Measurements from ENCODE around the gene HMG20B. TPM values are rescaled to one million over a fixed set of nuclear protein-coding genes. Genes with fewer than 3 reads are reported as not detected.

HMG20B gene
- total and polyA plus RNA-seq, 2 of the 8 experiments (the other 6 are each of a cell fraction or from before 2014, with no cell fraction given): 42.9 to 74.2 TPM

DNA sequence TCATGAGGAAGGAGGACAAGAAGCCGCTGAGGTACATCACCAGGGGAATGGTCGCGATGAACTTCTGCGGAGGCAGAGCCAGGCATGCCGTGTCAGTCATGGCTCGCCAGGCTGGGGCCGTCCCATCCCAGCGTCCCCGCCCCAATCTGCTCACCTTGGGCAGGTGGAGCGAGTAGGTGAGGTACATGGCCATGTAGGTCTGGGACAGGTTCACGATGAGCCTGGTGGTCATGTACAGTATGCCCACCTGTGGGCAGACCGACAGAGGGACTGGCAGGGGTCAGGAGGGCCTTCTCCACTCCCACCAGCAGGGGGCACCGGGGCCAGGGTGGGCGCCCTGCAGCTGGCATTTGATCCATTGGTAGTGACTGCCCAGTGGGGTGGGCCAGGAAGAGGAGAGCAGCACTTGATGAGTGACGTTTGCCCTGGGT is 25.4 kb upstream of the HMG20B start:
- Histone ChIP-seq H3K4me3 (ENCODE audit: extremely low read depth in 1 of 4, insufficient read depth in 2 of 4, low read depth in 3 of 4, low read length in 4 of 4) (no peak overlapping the region), H2BK15ac (ENCODE audit: low read length) (no peak overlapping the region), H3K9me3 (ENCODE audit: insufficient read depth in 2 of 2, low read depth in 1 of 2, low read length in 1 of 2) (no peaks in the 10 kb centered on the region), H4K5ac (ENCODE audit: insufficient read length, low read depth, low read length) (no peak overlapping the region), H3K79me1 (ENCODE audit: low read depth, low read length) (no peaks in the 10 kb centered on the region), H3K27ac (ENCODE audit: low read depth, low read length) (no peak overlapping the region), H3K56ac (replicated peaks; ENCODE audit: insufficient read length, low read depth, low read length) (no peak overlapping the region), H3K23me2 (ENCODE audit: low read depth, low read length) (no peaks in the 10 kb centered on the region), H3K36me3 (ENCODE audit: control insufficient read depth in 2 of 4, insufficient read depth in 4 of 4, low read length in 3 of 4) (peaks cover 0 to 5% (median 1%) of the 10 kb centered on the region in 4 experiments; a peak in 2 of 8 replicates), H3K14ac (ENCODE audit: insufficient read length) (no peak overlapping the region), H2AFZ (ENCODE audit: low read length) (no peak overlapping the region), H3K27me3 (replicated peaks in 1 of 4; ENCODE audit: control insufficient read depth in 3 of 4, extremely low read depth in 1 of 4, insufficient read depth in 3 of 4, low read length in 3 of 4) (no peaks in the 10 kb centered on the region), H3K9ac (replicated peaks in 1 of 4; ENCODE audit: extremely low read depth in 1 of 4, low read depth in 3 of 4, low read length in 3 of 4) (no peak overlapping the region), H4K8ac (ENCODE audit: extremely low read depth, insufficient read depth, low read length) (no peak overlapping the region), H2AK5ac (ENCODE audit: low read depth, low read length) (no peak overlapping the region), H2BK12ac (ENCODE audit: low read depth, low read length) (peak overlapping the region; percentile 27; the same call in 1 of the 2 replicates), H3K23ac (ENCODE audit: insufficient read length) (no peak overlapping the region), H3K4ac (replicated peaks; ENCODE audit: insufficient read length, low read depth, low read length) (no peak overlapping the region), H3K18ac (ENCODE audit: extremely low read depth, low read length) (no peak overlapping the region), H3K4me1 (replicated peaks in 1 of 4; ENCODE audit: control insufficient read depth in 3 of 4, insufficient read depth in 4 of 4, low read length in 3 of 4) (no peaks in the 10 kb centered on the region), H4K91ac (replicated peaks; ENCODE audit: insufficient read length, low read length) (no peak overlapping the region), H2BK5ac (ENCODE audit: low read depth, low read length) (no peak overlapping the region), H2BK120ac (replicated peaks; ENCODE audit: low read depth, low read length) (no peak overlapping the region), H4K20me1 (replicated peaks in 1 of 2; ENCODE audit: control insufficient read depth in 1 of 2, insufficient read depth in 2 of 2, low read length in 2 of 2) (peaks cover 8 to 24% of the 10 kb centered on the region in 2 experiments), H3K79me2 (ENCODE audit: control insufficient read depth in 1 of 2, insufficient read depth in 2 of 2, low read length in 2 of 2) (no peaks in the 10 kb centered on the region), H2BK20ac (ENCODE audit: low read length) (no peak overlapping the region), H3K4me2 (ENCODE audit: insufficient read depth in 1 of 2, low read depth in 2 of 2, low read length in 2 of 2) (no peak overlapping the region)
- DNase-seq (ENCODE audit: low read depth in 1 of 2, low spot score in 2 of 2) (no peak), FAIRE-seq (no peak)
- WGBS, 2 experiments (ENCODE audit: extremely low coverage in 1 of 2, insufficient coverage in 1 of 2, insufficient read length in 1 of 2, insufficient replicate concordance in 2 of 2, low coverage in 1 of 2, low lambda C conversion rate in 2 of 2, missing lambda C conversion rate in 1 of 2): 94% methylated on average over 14 of the region's 15 CpGs; no CpG with 5 or more reads in 1 of the 2 experiments
- CTCF ChIA-PET (ENCODE audit: partially characterized antibody): interaction anchor here (1.2 to 7.5 kb wide), 5 partner anchors 11 to 31 kb away, joined by 4 to 66 read pairs (median 51); partner anchors contain the start of gene MFSD12
- POLR2A ChIA-PET (ENCODE audit: partially characterized antibody): interaction anchor here (1.0 to 2.6 kb wide), 5 partner anchors 10 to 732 kb away, joined by 3 to 12 read pairs (median 7); partner anchors contain the start of genes MFSD12 and SHD
- TF ChIP-seq KDM5A (IDR thresholded peaks at IDR 0.05; ENCODE audit: low read length) (no peak), EGR1 (IDR thresholded peaks at IDR 0.05; ENCODE audit: borderline replicate concordance, low read depth, low read length) (no peak), BACH1 (IDR thresholded peaks at IDR 0.05; ENCODE audit: low read length) (no peak), TEAD4 (IDR thresholded peaks at IDR 0.05; ENCODE audit: low read depth, low read length) (no peak), RXRA (IDR thresholded peaks at IDR 0.05; ENCODE audit: insufficient read depth, low read depth, low read length) (no peak), YY1 (IDR thresholded peaks at IDR 0.05; ENCODE audit: low read depth, low read length) (no peak), SUZ12 (IDR thresholded peaks at IDR 0.05; ENCODE audit: low read length) (no peak), CHD1 (IDR thresholded peaks at IDR 0.05; ENCODE audit: low read depth, low read length) (no peak), GTF2F1 (IDR thresholded peaks at IDR 0.05; ENCODE audit: borderline replicate concordance, low read depth, low read length) (no peak), MAFK (IDR thresholded peaks at IDR 0.05; ENCODE audit: low read depth, low read length) (no peak), TBP (IDR thresholded peaks at IDR 0.05; ENCODE audit: low read depth, low read length) (no peak), NRF1 (IDR thresholded peaks at IDR 0.05; ENCODE audit: low read depth, low read length) (no peak)
